Suprapubic skin (tissue), 4 donors: ENCODE data around the gene CPTP. TPM values are rescaled to one million over a fixed set of nuclear protein-coding genes. Genes with fewer than 3 reads are reported as not detected.

ENCODE experiments used
- DNase-seq, 2 donors: peaks; one replicate each; pipeline ENCODE4 v3.0.0-alpha.2; 2019; ENCODE audit warnings: low spot score in 2 of 2
- H3K27ac ChIP-seq: fragments of 200-600 bp; sonication (generic); one replicate; pipeline ENCODE4 v1.5.1; 2019
- H3K27me3 ChIP-seq: fragments of 200-600 bp; sonication (generic); one replicate; pipeline ENCODE4 v1.5.1; 2019
- H3K36me3 ChIP-seq: fragments of 200-600 bp; sonication (generic); one replicate; pipeline ENCODE4 v1.5.1; 2019
- H3K4me1 ChIP-seq: fragments of 200-600 bp; sonication (generic); one replicate; pipeline ENCODE4 v1.5.1; 2019
- H3K4me3 ChIP-seq: fragments of 200-600 bp; sonication (generic); one replicate; pipeline ENCODE4 v1.5.1; 2019; ENCODE audit warnings: mild to moderate bottlenecking
- H3K9me3 ChIP-seq: fragments of 200-600 bp; sonication (generic); one replicate; pipeline ENCODE4 v1.5.1; 2019
- EP300 ChIP-seq: sonication (generic); formaldehyde crosslinking; IDR thresholded peaks from one replicate; pipeline ENCODE4 v1.6.1; 2017; ENCODE audit warnings: antibody characterized with exemption
- POLR2A ChIP-seq, 2 donors: fragments of 450-650 bp; IDR thresholded peaks; one replicate each; pipeline ENCODE4 v1.6.1; 2017; ENCODE audit warnings: antibody characterized with exemption in 2 of 2, mild to moderate bottlenecking in 2 of 2, moderate library complexity in 2 of 2
- POLR2AphosphoS5 ChIP-seq, 3 donors: sonication (generic); formaldehyde crosslinking; IDR thresholded peaks; one replicate each; pipeline ENCODE4 v1.6.1; 2017; ENCODE audit warnings: antibody characterized with exemption in 3 of 3
- WGBS: methylation state at CpG from one replicate; pipeline ENCODE4 v1.1.5; 2018; 5-methylcytosine and 5-hydroxymethylcytosine counted together
- total RNA-seq, 4 donors: library from RNA; depleted of rRNA; stranded (reverse); fragments of >200 nt; gene quantifications; one replicate each; pipeline ENCODE4 v1.1.0, GENCODE V29; 2016
- TF ChIP-seq, protein P1 (sequence below), 2 donors: fragments of 200-600 bp in 1 of 2; fragments of 450-650 bp in 1 of 2; sonication (generic) in 1 of 2; IDR thresholded peaks; one replicate each; pipeline ENCODE4 v1.5.1; 2016 to 2019; ENCODE audit warnings: antibody characterized with exemption in 2 of 2, mild to moderate bottlenecking in 1 of 2, moderate library complexity in 1 of 2

The CPTP gene
- total RNA-seq, 4 donors from 2014 or later, result 32.5 to 60.4 (median 54.3) TPM

DNA sequence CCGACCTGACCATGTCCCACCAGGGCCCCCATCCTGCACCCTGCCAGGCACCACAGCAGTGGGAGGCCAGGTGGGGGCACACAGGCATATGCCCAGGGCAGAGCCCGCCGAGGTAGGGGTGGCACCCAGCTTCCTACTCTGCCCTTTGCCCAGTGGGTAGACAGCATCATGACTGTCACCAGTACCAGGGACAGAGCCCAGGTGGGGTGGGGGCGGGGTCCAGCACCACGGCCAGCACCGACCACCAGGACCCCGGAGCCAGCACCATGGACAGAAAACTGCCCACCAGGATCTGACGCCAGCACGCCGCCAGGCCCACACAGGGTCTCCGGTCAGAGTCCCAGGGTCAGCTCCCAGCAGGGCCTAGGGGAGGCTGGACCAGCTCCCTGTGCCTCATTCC lies 10.2 kb downstream of the CPTP start:
- no peak for TF ChIP-seq POLR2AphosphoS5 (IDR thresholded peaks at IDR 0.05)
- TF ChIP-seq EP300, result no peak
- no peak for TF ChIP-seq POLR2A (IDR thresholded peaks at IDR 0.05)
- TF ChIP-seq, protein P1, sequence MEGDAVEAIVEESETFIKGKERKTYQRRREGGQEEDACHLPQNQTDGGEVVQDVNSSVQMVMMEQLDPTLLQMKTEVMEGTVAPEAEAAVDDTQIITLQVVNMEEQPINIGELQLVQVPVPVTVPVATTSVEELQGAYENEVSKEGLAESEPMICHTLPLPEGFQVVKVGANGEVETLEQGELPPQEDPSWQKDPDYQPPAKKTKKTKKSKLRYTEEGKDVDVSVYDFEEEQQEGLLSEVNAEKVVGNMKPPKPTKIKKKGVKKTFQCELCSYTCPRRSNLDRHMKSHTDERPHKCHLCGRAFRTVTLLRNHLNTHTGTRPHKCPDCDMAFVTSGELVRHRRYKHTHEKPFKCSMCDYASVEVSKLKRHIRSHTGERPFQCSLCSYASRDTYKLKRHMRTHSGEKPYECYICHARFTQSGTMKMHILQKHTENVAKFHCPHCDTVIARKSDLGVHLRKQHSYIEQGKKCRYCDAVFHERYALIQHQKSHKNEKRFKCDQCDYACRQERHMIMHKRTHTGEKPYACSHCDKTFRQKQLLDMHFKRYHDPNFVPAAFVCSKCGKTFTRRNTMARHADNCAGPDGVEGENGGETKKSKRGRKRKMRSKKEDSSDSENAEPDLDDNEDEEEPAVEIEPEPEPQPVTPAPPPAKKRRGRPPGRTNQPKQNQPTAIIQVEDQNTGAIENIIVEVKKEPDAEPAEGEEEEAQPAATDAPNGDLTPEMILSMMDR (IDR thresholded peaks at IDR 0.05), result no peak
- H3K36me3 ChIP-seq, result peaks cover 46% of the 10 kb centered on the region
- H3K9me3 ChIP-seq, result no peaks in the 10 kb centered on the region
- 100% methylated on average over 1 of the region's 11 CpGs for WGBS
- peaks cover 40% of the 10 kb centered on the region for H3K4me1 ChIP-seq
- H3K4me3 ChIP-seq, result no peak overlapping the region
- H3K27me3 ChIP-seq, result no peaks in the 10 kb centered on the region
- no peak for DNase-seq
- H3K27ac ChIP-seq, result no peak overlapping the region

DNA sequence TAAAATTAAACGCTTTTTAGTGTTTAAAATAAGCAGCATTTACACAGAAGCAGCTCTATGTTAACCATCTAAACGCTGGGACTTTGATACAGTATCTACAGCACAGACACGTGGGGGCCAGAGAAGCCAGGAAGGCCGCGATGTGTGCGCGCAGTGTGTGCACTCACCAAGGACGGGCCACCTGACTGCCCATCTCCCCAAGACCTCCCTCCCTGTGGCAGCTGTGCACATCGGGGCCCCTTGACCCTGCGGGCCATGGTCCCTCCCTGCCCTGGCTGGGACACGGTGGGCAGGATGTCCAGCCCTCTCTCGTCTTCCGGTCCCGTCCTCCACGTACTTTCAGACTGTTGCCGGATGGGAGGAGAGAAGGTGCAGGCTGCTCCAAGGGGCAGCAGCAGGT lies 10.7 kb downstream of the CPTP start:
- 86% methylated on average over 12 of the region's 16 CpGs for WGBS
- no peak for TF ChIP-seq EP300
- TF ChIP-seq, protein P1 (IDR thresholded peaks at IDR 0.05), result no peak
- TF ChIP-seq POLR2AphosphoS5 (IDR thresholded peaks at IDR 0.05), result no peak
- TF ChIP-seq POLR2A (IDR thresholded peaks at IDR 0.05), result no peak
- peaks cover 50% of the 10 kb centered on the region for H3K36me3 ChIP-seq
- peaks cover 40% of the 10 kb centered on the region for H3K4me1 ChIP-seq
- no peak overlapping the region for H3K4me3 ChIP-seq
- H3K27me3 ChIP-seq, result no peaks in the 10 kb centered on the region
- no peak for DNase-seq
- H3K27ac ChIP-seq, result no peak overlapping the region
- no peaks in the 10 kb centered on the region for H3K9me3 ChIP-seq

DNA sequence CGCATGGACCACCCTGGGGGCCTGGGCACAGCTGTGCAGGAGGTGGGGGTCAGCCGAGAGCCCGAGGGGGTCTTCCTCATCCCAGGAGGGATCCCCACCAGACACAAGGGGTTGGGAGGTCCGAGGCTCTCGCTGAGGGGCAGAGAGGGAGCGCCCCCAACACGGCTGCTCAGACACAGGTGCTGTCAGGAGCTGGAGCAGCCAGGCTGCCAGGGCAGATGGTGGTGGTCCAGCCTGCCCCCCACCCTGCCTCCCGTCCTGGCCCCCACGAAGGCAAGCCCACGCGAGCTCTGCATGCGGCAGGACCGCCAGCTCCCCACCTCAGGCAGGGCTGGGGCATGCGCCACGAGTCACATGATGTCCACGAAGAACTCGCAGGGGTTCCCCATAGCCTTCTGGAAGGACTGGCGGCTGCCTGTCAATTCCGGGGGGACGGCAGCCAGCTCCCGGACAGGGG lies 11.2 kb downstream of the CPTP start:
- H3K4me3 ChIP-seq, result no peak overlapping the region
- TF ChIP-seq POLR2A (IDR thresholded peaks at IDR 0.05), result no peak
- no peak for TF ChIP-seq EP300
- TF ChIP-seq, protein P1 (IDR thresholded peaks at IDR 0.05), result no peak
- no peak for TF ChIP-seq POLR2AphosphoS5 (IDR thresholded peaks at IDR 0.05)
- no peak for DNase-seq
- peaks cover 34% of the 10 kb centered on the region for H3K4me1 ChIP-seq
- WGBS, result no CpG with 5 or more reads among the region's 21 CpGs
- no peaks in the 10 kb centered on the region for H3K27me3 ChIP-seq
- peaks cover 55% of the 10 kb centered on the region for H3K36me3 ChIP-seq
- H3K9me3 ChIP-seq, result no peaks in the 10 kb centered on the region
- no peak overlapping the region for H3K27ac ChIP-seq

DNA sequence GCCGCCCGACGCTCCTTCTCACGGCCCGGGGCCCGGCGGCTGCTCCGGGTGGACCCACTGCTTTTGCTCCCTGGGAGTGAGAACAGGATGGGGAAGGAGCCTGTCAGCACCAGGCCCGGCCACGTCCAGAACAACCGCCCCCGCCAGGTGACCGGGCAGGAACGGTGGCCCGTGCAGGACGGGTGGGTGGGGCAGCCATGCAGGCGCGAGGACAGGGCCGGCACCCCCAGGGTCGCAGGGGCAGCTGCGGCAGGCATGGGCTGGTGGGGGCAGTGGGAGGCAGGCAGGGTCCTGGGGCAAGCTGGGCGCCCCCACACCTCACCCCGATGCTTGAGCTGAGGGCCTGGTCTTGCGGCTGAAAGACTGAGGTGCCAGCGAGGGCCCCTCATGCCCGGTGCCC lies 11.8 kb downstream of the CPTP start:
- Histone ChIP-seq H3K36me3 (peaks cover 60% of the 10 kb centered on the region), H3K4me1 (peaks cover 28% of the 10 kb centered on the region), H3K27me3 (no peaks in the 10 kb centered on the region), H3K4me3 (no peak overlapping the region), H3K9me3 (no peaks in the 10 kb centered on the region), H3K27ac (no peak overlapping the region)
- TF ChIP-seq, protein P1 (IDR thresholded peaks at IDR 0.05), result no peak
- no peak for TF ChIP-seq EP300
- no peak for TF ChIP-seq POLR2AphosphoS5 (IDR thresholded peaks at IDR 0.05)
- no peak for TF ChIP-seq POLR2A (IDR thresholded peaks at IDR 0.05)
- DNase-seq, result no peak
- 80% methylated on average over 1 of the region's 26 CpGs for WGBS

DNA sequence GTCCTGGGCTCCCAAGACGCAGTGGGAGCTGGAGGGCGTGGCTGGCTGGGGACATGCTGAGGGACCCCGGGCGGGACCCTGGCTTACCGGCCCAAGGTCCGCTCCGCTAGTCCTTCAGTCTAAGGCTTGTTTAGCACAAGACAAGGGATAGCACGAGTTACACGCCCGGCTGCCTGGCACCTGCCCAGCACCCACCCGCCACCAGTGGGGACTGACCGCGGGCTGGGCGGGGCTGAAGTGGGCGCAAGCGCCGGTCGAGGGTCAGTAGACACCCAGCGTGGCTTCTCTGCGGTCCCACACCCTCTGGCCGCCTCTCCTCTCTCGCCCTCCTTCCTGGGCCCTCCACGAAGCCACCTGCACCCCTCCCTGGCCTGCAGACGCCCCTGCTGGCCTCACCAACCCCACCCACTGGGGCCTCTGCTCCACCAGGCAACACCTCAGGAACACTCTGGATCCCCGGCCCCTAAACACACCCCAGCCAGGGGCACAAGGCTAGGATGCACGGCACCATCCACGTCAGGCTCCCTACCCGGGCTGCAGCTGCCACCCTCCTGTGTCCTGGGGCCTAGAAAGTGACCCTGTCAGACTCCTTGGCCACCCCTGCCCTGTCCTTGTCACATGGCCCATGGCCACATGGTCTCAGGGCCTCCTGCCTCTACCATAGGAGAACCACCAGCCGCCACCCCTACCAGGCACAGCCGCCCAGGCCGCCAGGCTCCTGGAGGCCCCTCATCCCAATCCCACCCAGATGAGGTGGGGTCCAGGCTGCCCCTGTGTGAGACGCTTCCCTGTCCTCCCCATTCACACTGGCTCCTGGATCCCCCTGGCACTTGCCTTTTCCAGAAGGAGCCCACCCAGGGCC lies 12.6 kb downstream of the CPTP start:
- WGBS, result 94% methylated on average over 20 of the region's 32 CpGs
- Histone ChIP-seq H3K4me1 (peaks cover 21% of the 10 kb centered on the region), H3K4me3 (no peak overlapping the region), H3K27me3 (no peaks in the 10 kb centered on the region), H3K9me3 (no peaks in the 10 kb centered on the region), H3K36me3 (peaks cover 64% of the 10 kb centered on the region), H3K27ac (no peak overlapping the region)
- TF ChIP-seq POLR2A (IDR thresholded peaks at IDR 0.05), result no peak
- no peak for DNase-seq
